Esophagus squamous epithelium (tissue), 5 donors: ENCODE data around the gene RRAS2. TPM values are rescaled to one million over a fixed set of nuclear protein-coding genes. Genes with fewer than 3 reads are reported as not detected.

Source experiments
- DNase-seq: peaks from one replicate; lab custom pipeline; 2025; lab: John Stamatoyannopoulos, UW
- H3K27ac ChIP-seq, 4 donors: fragments of 200-600 bp; sonication (generic); one replicate each; pipeline ENCODE4 v1.5.1; 2016 to 2019; ENCODE audit warnings: mild to moderate bottlenecking in 1 of 4
- H3K27me3 ChIP-seq, 4 donors: fragments of 200-600 bp; sonication (generic); 1 replicate in 3 of 4; 2 replicates in 1 of 4; pipeline versions ENCODE4 v1.5.1 to v1.6.0; 2017 to 2021; ENCODE audit warnings: antibody characterized with exemption in 1 of 4
- H3K36me3 ChIP-seq, 3 donors: fragments of 200-600 bp; sonication (generic); one replicate each; pipeline ENCODE4 v1.5.1; 2016 to 2019
- H3K4me1 ChIP-seq, 3 donors: fragments of 200-600 bp; sonication (generic); one replicate each; pipeline ENCODE4 v1.5.1; 2017 to 2019
- H3K4me3 ChIP-seq, 4 donors: fragments of 200-600 bp; sonication (generic); 1 replicate in 3 of 4; 2 replicates in 1 of 4; pipeline ENCODE4 v1.5.1; 2016 to 2019; ENCODE audit warnings: mild to moderate bottlenecking in 2 of 4, moderate library complexity in 1 of 4
- H3K9me3 ChIP-seq, 3 donors: fragments of 200-600 bp; sonication (generic); one replicate each; pipeline ENCODE4 v1.5.1; 2016 to 2019
- CTCF ChIP-seq, 6 experiments: fragments of 450-650 bp in 4 of 6; fragments of 200-600 bp in 2 of 6; sonication (generic) in 2 of 6; IDR thresholded peaks; one replicate each; pipeline ENCODE4 v1.5.1; 2016 to 2019; ENCODE audit warnings: antibody characterized with exemption in 6 of 6, mild to moderate bottlenecking in 4 of 6, moderate library complexity in 4 of 6
- POLR2A ChIP-seq, 4 donors: fragments of 450-650 bp; IDR thresholded peaks; one replicate each; pipeline ENCODE4 v1.6.1; 2017; ENCODE audit warnings: antibody characterized with exemption in 4 of 4, mild to moderate bottlenecking in 4 of 4, moderate library complexity in 3 of 4
- WGBS, 2 donors: methylation state at CpG; one replicate each; pipeline ENCODE4 v1.1.5; 2018; 5-methylcytosine and 5-hydroxymethylcytosine counted together
- intact Hi-C: fragments of 100-400 bp; cut with DNase I; formaldehyde crosslinking; loops from one replicate; pipeline ENCODE4 v1.15.0; 2022
- total RNA-seq, 4 donors: library from RNA; depleted of rRNA; stranded (reverse); fragments of >200 nt; gene quantifications; one replicate each; pipeline ENCODE4 v1.1.0, GENCODE V29; 2016
- donor health status: DM: yes; HTN: yes; CAD: no.

The RRAS2 gene
- total RNA-seq, 4 donors from 2014 or later = 14.1 to 42.5 (median 29.0) TPM

GRCh38 chr11:14362611-14363010 is 3.6 kb upstream of the RRAS2 start:
- intact Hi-C loops = no loop called here
- no peak overlapping the region for H3K27ac ChIP-seq
- H3K27me3 ChIP-seq = no peaks in the 10 kb centered on the region
- TF ChIP-seq POLR2A (IDR thresholded peaks at IDR 0.05) (no peak), CTCF (IDR thresholded peaks at IDR 0.05) (no peak)
- no peaks in the 10 kb centered on the region for H3K36me3 ChIP-seq
- WGBS, 2 donors = 75% methylated on average over 3 of the region's 3 CpGs
- H3K9me3 ChIP-seq = no peaks in the 10 kb centered on the region
- peaks cover 0 to 14% (median 0%) of the 10 kb centered on the region in 3 donors for H3K4me1 ChIP-seq
- no peak overlapping the region for H3K4me3 ChIP-seq
- no peak for DNase-seq

GRCh38 chr11:14361951-14362350 is 3.0 kb upstream of the RRAS2 start:
- TF ChIP-seq POLR2A (IDR thresholded peaks at IDR 0.05) (no peak), CTCF (IDR thresholded peaks at IDR 0.05) (no peak)
- DNase-seq = no peak
- Histone ChIP-seq H3K27ac (no peak overlapping the region), H3K36me3 (no peaks in the 10 kb centered on the region), H3K4me1 (peaks cover 0 to 20% (median 3%) of the 10 kb centered on the region in 3 donors), H3K27me3 (no peaks in the 10 kb centered on the region), H3K9me3 (no peaks in the 10 kb centered on the region), H3K4me3 (no peak overlapping the region)
- intact Hi-C loops = no loop called here

- H3K9me3 ChIP-seq = no peaks in the 10 kb centered on the region
- no peak for TF ChIP-seq CTCF (IDR thresholded peaks at IDR 0.05)
- TF ChIP-seq POLR2A (IDR thresholded peaks at IDR 0.05) = no peak
- intact Hi-C loops = no loop called here
- H3K4me3 ChIP-seq = no peak overlapping the region
- H3K27ac ChIP-seq = no peak overlapping the region
- H3K27me3 ChIP-seq = no peaks in the 10 kb centered on the region
- peaks cover 0 to 23% (median 3%) of the 10 kb centered on the region in 3 donors for H3K4me1 ChIP-seq
- 76 to 82% methylated on average over 6 to 17 of the region's 17 CpGs for WGBS, 2 donors
- DNase-seq = no peak
- no peaks in the 10 kb centered on the region for H3K36me3 ChIP-seq
Measured at GRCh38 chr11:14360976-14361375, 2.0 kb upstream of the RRAS2 start.

GRCh38 chr11:14359501-14360031 is 583 bp upstream of the RRAS2 start:
- peak overlapping the region; percentile 67 to 99 (median 95) for H3K4me3 ChIP-seq
- 55 to 57% methylated on average over 5 of the region's 5 CpGs for WGBS, 2 donors
- TF ChIP-seq POLR2A (IDR thresholded peaks at IDR 0.05) (no peak), CTCF (IDR thresholded peaks at IDR 0.05) (no peak)

GRCh38 chr11:14357881-14358728 is 878 bp downstream of the RRAS2 start:
- Histone ChIP-seq H3K9me3 (no peaks in the 10 kb centered on the region), H3K27ac (peak overlapping the region; percentile 61 to 91 (median 88)), H3K27me3 (no peaks in the 10 kb centered on the region), H3K36me3 (no peaks in the 10 kb centered on the region), H3K4me1 (peaks cover 0 to 23% (median 3%) of the 10 kb centered on the region in 3 donors), H3K4me3 (peak overlapping the region; percentile 67 to 99 (median 95))
- intact Hi-C loops = no loop called here
- 1 to 4% methylated on average over 9 to 21 of the region's 73 CpGs for WGBS, 2 donors
- no peak for TF ChIP-seq CTCF (IDR thresholded peaks at IDR 0.05)
- no peak for TF ChIP-seq POLR2A (IDR thresholded peaks at IDR 0.05)
- no peak for DNase-seq

More at GRCh38 chr11:14359501-14360031, 583 bp upstream of the RRAS2 start:
- Histone ChIP-seq H3K9me3 (no peaks in the 10 kb centered on the region), H3K27me3 (no peaks in the 10 kb centered on the region), H3K36me3 (no peaks in the 10 kb centered on the region), H3K4me1 (peaks cover 0 to 23% (median 3%) of the 10 kb centered on the region in 3 donors), H3K27ac (peak overlapping the region in 1 of 4 donors; percentile 91)
- intact Hi-C loops = no loop called here
- DNase-seq = no peak
